K562 (cell line): Measurements from ENCODE around the gene GOLGA8N. TPM values are rescaled to one million over a fixed set of nuclear protein-coding genes. Genes with fewer than 3 reads are reported as not detected.

Experiments used
- ATF7 ChIP-seq: fragments of 450-650 bp; IDR thresholded peaks from 2 replicates; pipeline ENCODE4 v1.7.1; 2014; ENCODE audit warnings: mild to moderate bottlenecking, moderate library complexity
- BHLHE40 ChIP-seq: IDR thresholded peaks from 2 replicates; pipeline ENCODE4 v1.6.1; 2011; ENCODE audit warnings: low read length, improper control_type of control experiment
- CREB1 ChIP-seq, 2 experiments: sonication (generic) in 1 of 2; formaldehyde crosslinking in 1 of 2; IDR thresholded peaks; 2 replicates each; pipeline versions ENCODE4 v1.6.1 to v1.8.0; 2012 to 2022; ENCODE audit warnings: inconsistent platforms in 1 of 2, mild to moderate bottlenecking in 1 of 2, missing genetic modification reagents in 1 of 2, moderate library complexity in 1 of 2
- CREM ChIP-seq: IDR thresholded peaks from 2 replicates; pipeline ENCODE4 v1.6.1; 2014; ENCODE audit warnings: antibody characterized with exemption, low read depth
- CTBP1 ChIP-seq: fragments of 450-650 bp; IDR thresholded peaks from 2 replicates; pipeline ENCODE4 v1.6.1; 2016; ENCODE audit warnings: borderline replicate concordance
- CXXC5 ChIP-seq: fragments of 250-450 bp; sonication (Bioruptor Pico); IDR thresholded peaks from 2 replicates; pipeline ENCODE4 v1.8.0; 2022; ENCODE audit warnings: inconsistent platforms, mild to moderate bottlenecking, moderate library complexity
- DNMT1 ChIP-seq: fragments of 450-650 bp; IDR thresholded peaks from 2 replicates; pipeline ENCODE4 v1.6.1; 2016; ENCODE audit warnings: antibody characterized with exemption, mild to moderate bottlenecking
- MAFK ChIP-seq: IDR thresholded peaks from 2 replicates; pipeline ENCODE4 v1.6.1; 2011; ENCODE audit warnings: low read length, improper control_type of control experiment
- MCM7 ChIP-seq, 2 experiments: fragments of 450-650 bp; IDR thresholded peaks; 2 replicates each; pipeline ENCODE4 v1.6.1; 2016 to 2018
- POLR2A ChIP-seq: fragments of 450-650 bp; conservative IDR thresholded peaks from 2 replicates; pipeline ENCODE4 v1.6.1; 2016
- POLR2AphosphoS2 ChIP-seq: IDR thresholded peaks from 2 replicates; pipeline ENCODE4 v1.6.1; 2012; ENCODE audit warnings: low read length, improper control_type of control experiment
- POLR2B ChIP-seq: fragments of 450-650 bp; IDR thresholded peaks from 2 replicates; pipeline ENCODE4 v1.6.1; 2018; ENCODE audit warnings: low read depth; ENCODE audit not compliant: partially characterized antibody
- POLR2G ChIP-seq: fragments of 200-400 bp; formaldehyde crosslinking; IDR thresholded peaks from 2 replicates; pipeline ENCODE4 v1.6.1; 2017; ENCODE audit warnings: low read depth, mild to moderate bottlenecking, antibody characterized with exemption, low read length, moderate library complexity
- RBM14 ChIP-seq: fragments of 200-400 bp; formaldehyde crosslinking; IDR thresholded peaks from 2 replicates; pipeline ENCODE4 v1.6.1; 2018; ENCODE audit warnings: low read depth, mild to moderate bottlenecking, low read length, moderate library complexity, borderline replicate concordance; ENCODE audit not compliant: insufficient read depth
- RFX7 ChIP-seq: fragments of 250-450 bp; sonication (Bioruptor Pico); IDR thresholded peaks from 2 replicates; pipeline ENCODE4 v1.5.1; 2021; ENCODE audit warnings: mild to moderate bottlenecking
- SRSF1 ChIP-seq: fragments of 200-400 bp; formaldehyde crosslinking; IDR thresholded peaks from 2 replicates; pipeline ENCODE4 v1.6.1; 2017; ENCODE audit warnings: mild to moderate bottlenecking, low read depth, low read length, moderate library complexity
- THRAP3 ChIP-seq: fragments of 450-650 bp; IDR thresholded peaks from 2 replicates; pipeline ENCODE4 v1.6.1; 2016; ENCODE audit warnings: mild to moderate bottlenecking, inconsistent platforms, borderline replicate concordance
- ZFX ChIP-seq: sonication (generic); formaldehyde crosslinking; IDR thresholded peaks from 2 replicates; pipeline ENCODE4 v1.8.0; 2022; ENCODE audit warnings: mild to moderate bottlenecking, missing genetic modification reagents, moderate library complexity
- ZNF583 ChIP-seq: fragments of 250-450 bp; sonication (Bioruptor Pico); IDR thresholded peaks from 2 replicates; pipeline ENCODE4 v1.4.0; 2020
- polyA plus RNA-seq, 8 experiments: library from polyadenylated mRNA; depleted of rRNA in 4 of 8; stranded (reverse) in 5 of 8; unstranded in 3 of 8; fragments of >200 nt; fragmentation: Nextera tagmentation in 2 of 8; fragmentation: Illumina TruSeq in 1 of 8; extraction: Ambion mirVana in 2 of 8; extraction: Trizol in 1 of 8; gene quantifications; 2 replicates each; pipeline versions ENCODE4 v1.2.1 to v1.2.3, GENCODE V29; 2011 to 2014; ENCODE audit warnings: inconsistent platforms in 1 of 8, missing spikeins in 1 of 8
- total RNA-seq, 7 experiments: library from RNA; depleted of rRNA in 6 of 7; stranded (reverse); fragments of >200 nt in 6 of 7; fragmentation: Illumina TruSeq in 2 of 7; extraction: Trizol in 2 of 7; gene quantifications; 2 replicates each; pipeline versions ENCODE4 v1.2.1 to v1.2.3, GENCODE V29; 2011 to 2021; ENCODE audit warnings: low replicate concordance in 1 of 7
- TF ChIP-seq, protein P1 (sequence below), 2 experiments: fragments of 450-650 bp; conservative IDR thresholded peaks; 2 replicates each; pipeline ENCODE4 v1.6.1; 2017; ENCODE audit warnings: mild to moderate bottlenecking in 2 of 2, moderate library complexity in 2 of 2
- TF ChIP-seq, protein P2 (sequence below): fragments of 200-800 bp; sonication (Bioruptor generic); IDR thresholded peaks from 2 replicates; pipeline ENCODE4 v1.6.1; 2017; ENCODE audit warnings: missing genetic modification characterization, missing compliant biosample characterization
- TF ChIP-seq, protein P3 (sequence below): sonication (generic); IDR thresholded peaks from 2 replicates; pipeline ENCODE4 v1.6.1; 2016
- TF ChIP-seq, protein P4 (sequence below): fragments of 450-650 bp; conservative IDR thresholded peaks from 2 replicates; pipeline ENCODE4 v1.6.1; 2016; ENCODE audit warnings: missing genetic modification characterization, low read depth, mild to moderate bottlenecking, control low read depth, missing compliant biosample characterization
- TF ChIP-seq, protein P5 (sequence below): sonication (generic); formaldehyde crosslinking; IDR thresholded peaks from 2 replicates; pipeline ENCODE4 v1.8.0; 2023; ENCODE audit warnings: mild to moderate bottlenecking, missing genetic modification reagents

The GOLGA8N gene
- total and polyA plus RNA-seq, 9 of the 15 experiments (the other 6 are each of a cell fraction or from before 2014, with no cell fraction given): 0.01 to 4.5 (median 0.24) TPM

DNA sequence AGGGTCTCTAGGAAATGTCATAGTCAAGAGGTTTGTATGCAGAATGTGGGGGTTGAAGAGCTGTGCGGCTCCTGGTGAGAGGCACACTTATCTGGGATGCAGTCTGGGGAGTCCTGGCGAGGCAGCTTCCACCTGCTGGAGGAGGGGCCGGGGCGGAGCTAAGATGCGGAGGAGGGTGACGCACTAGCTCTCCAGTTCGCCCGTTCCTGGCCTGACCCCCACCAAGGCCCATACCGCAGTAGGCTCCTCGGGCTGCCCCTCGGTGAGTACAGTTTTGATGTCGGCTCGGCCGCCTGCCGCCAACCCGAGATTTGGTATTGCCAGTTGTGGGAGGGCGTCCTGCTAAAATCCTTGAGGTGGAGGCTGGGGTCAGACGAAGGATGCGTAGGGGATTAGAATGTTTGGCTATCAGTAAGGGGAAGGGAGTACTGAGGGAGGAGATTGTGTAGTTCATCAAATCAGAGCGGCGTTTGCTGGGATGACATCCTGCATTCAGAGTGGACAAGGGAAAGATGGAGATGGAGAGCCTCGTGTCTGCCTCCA lies 48.3 kb downstream of the GOLGA8N start, which contains the start of gene SCG5 (continued):
- TF ChIP-seq, protein P1, sequence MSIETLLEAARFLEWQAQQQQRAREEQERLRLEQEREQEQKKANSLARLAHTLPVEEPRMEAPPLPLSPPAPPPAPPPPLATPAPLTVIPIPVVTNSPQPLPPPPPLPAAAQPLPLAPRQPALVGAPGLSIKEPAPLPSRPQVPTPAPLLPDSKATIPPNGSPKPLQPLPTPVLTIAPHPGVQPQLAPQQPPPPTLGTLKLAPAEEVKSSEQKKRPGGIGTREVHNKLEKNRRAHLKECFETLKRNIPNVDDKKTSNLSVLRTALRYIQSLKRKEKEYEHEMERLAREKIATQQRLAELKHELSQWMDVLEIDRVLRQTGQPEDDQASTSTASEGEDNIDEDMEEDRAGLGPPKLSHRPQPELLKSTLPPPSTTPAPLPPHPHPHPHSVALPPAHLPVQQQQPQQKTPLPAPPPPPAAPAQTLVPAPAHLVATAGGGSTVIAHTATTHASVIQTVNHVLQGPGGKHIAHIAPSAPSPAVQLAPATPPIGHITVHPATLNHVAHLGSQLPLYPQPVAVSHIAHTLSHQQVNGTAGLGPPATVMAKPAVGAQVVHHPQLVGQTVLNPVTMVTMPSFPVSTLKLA (conservative IDR thresholded peaks at IDR 0.05): no peak
- TF ChIP-seq, protein P2, sequence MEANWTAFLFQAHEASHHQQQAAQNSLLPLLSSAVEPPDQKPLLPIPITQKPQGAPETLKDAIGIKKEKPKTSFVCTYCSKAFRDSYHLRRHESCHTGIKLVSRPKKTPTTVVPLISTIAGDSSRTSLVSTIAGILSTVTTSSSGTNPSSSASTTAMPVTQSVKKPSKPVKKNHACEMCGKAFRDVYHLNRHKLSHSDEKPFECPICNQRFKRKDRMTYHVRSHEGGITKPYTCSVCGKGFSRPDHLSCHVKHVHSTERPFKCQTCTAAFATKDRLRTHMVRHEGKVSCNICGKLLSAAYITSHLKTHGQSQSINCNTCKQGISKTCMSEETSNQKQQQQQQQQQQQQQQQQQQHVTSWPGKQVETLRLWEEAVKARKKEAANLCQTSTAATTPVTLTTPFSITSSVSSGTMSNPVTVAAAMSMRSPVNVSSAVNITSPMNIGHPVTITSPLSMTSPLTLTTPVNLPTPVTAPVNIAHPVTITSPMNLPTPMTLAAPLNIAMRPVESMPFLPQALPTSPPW: 0 out of 2 replicates have a peak, but pooled peaks have one; percentile 18
- no peak for TF ChIP-seq ZNF583 (CRISPR knock-in tag)
- no peak for TF ChIP-seq MCM7 (IDR thresholded peaks at IDR 0.05)
- TF ChIP-seq, protein P3, sequence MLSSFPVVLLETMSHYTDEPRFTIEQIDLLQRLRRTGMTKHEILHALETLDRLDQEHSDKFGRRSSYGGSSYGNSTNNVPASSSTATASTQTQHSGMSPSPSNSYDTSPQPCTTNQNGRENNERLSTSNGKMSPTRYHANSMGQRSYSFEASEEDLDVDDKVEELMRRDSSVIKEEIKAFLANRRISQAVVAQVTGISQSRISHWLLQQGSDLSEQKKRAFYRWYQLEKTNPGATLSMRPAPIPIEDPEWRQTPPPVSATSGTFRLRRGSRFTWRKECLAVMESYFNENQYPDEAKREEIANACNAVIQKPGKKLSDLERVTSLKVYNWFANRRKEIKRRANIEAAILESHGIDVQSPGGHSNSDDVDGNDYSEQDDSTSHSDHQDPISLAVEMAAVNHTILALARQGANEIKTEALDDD: no peak
- TF ChIP-seq CXXC5 (CRISPR knock-in tag): no peak
- no peak for TF ChIP-seq RBM14
- TF ChIP-seq CREM: peak; percentile 37; the same call in 1 of the 2 replicates
- 0 out of 2 replicates have a peak, but pooled peaks have one; percentile 84 for TF ChIP-seq THRAP3
- peak; percentile 80 for TF ChIP-seq CTBP1
- TF ChIP-seq CREB1 (IDR thresholded peaks at IDR 0.05): peak; percentile 27; the same call in 1 of the 2 replicates
- TF ChIP-seq CREB1 (CRISPR knock-in tag; IDR thresholded peaks at IDR 0.05): no peak
- TF ChIP-seq BHLHE40: no peak
- 0 out of 2 replicates have a peak, but pooled peaks have one; percentile 83 for TF ChIP-seq DNMT1
- peak; percentile 83 for TF ChIP-seq POLR2G
- no peak for TF ChIP-seq RFX7 (CRISPR knock-in tag)
- TF ChIP-seq, protein P4, sequence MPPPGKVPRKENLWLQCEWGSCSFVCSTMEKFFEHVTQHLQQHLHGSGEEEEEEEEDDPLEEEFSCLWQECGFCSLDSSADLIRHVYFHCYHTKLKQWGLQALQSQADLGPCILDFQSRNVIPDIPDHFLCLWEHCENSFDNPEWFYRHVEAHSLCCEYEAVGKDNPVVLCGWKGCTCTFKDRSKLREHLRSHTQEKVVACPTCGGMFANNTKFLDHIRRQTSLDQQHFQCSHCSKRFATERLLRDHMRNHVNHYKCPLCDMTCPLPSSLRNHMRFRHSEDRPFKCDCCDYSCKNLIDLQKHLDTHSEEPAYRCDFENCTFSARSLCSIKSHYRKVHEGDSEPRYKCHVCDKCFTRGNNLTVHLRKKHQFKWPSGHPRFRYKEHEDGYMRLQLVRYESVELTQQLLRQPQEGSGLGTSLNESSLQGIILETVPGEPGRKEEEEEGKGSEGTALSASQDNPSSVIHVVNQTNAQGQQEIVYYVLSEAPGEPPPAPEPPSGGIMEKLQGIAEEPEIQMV (tag): no peak
- 0 out of 2 replicates have a peak, but pooled peaks have one; percentile 14 for TF ChIP-seq ATF7
- TF ChIP-seq POLR2B: peak; percentile 69
- TF ChIP-seq POLR2AphosphoS2: peak; percentile 98
- no peak for TF ChIP-seq MAFK
- TF ChIP-seq, protein P5, sequence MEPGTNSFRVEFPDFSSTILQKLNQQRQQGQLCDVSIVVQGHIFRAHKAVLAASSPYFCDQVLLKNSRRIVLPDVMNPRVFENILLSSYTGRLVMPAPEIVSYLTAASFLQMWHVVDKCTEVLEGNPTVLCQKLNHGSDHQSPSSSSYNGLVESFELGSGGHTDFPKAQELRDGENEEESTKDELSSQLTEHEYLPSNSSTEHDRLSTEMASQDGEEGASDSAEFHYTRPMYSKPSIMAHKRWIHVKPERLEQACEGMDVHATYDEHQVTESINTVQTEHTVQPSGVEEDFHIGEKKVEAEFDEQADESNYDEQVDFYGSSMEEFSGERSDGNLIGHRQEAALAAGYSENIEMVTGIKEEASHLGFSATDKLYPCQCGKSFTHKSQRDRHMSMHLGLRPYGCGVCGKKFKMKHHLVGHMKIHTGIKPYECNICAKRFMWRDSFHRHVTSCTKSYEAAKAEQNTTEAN (CRISPR knock-in tag): no peak
- no peak for TF ChIP-seq ZFX (CRISPR knock-in tag)
- TF ChIP-seq SRSF1: no peak
- peak; percentile 81 for TF ChIP-seq POLR2A
